NCI-H1105 (cell line): ENCODE results near the gene B3GALT6.
A peak's percentile ranks its signal among the peaks of the same experiment; 100 is the strongest.

ENCODE experiments used
- DNase-seq: peaks from one replicate; lab custom pipeline; 2025; lab: John Stamatoyannopoulos, UW

The B3GALT6 gene

DNA sequence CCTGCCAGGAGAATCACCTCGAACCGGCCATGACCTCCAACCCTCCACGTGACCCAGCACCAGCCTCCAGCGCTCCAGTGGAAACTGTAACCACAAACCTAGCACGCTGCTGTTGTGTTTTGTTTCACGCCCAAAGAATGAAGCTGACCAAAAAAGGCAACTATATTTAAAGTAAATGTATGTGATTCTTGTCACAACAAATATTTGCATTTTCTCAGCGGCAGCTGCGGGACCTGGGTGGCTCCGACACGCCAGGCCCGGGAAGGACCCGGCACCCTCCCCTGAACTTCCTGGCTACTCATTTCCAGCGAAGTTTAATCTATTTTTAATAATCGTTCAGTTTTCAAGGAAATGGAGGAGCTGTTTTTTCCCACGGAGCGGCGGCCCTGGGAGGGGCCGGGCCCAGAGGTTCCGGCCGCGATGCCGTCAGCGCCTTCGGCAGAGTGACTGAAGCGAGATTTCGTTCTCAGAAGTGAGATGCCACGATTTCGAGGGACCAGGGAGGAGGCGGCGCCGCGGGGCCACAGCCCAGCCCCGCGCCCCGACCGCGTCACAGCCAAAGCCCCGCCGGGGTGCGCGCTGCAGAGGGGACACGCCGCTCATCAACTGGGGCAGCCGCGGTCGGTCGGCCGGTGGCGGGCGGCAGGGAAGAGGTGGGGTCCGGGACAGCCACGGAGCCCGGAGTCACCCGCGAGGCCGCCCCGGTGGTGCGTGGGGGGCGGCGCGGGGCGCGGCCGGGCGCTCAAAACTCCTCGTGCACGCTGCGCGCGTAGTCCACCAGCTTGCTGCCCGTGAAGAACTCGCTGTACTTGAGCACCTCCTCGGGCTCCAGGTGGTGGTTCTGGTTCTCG is 15.0 kb upstream of the B3GALT6 start:
- DNase-seq, result no peak

GRCh38 chr1:1217621-1218523 is 14.2 kb upstream of the B3GALT6 start:
- no peak for DNase-seq

- no peak for DNase-seq
Observed at GRCh38 chr1:1218524-1219200, 13.4 kb upstream of the B3GALT6 start.

DNA sequence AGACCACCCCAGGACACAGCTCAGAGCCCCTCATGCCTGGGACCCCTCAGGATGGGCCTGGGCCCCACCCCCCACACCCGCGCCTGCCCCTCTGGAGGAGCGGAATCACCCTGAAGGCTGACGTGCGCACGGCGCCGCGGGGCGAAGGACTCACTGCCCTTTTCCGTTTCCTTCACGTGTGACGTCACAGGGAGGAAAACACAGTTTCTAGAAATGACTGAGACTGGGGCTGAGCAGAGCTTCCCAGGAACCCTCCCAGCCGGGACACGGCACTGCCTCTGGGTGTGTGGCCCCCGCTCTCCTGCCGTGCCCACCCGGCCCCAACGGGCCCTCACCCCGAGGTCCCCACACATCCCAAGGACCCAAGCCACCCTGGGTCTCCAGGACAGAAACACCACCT is 12.7 kb upstream of the B3GALT6 start:
- no peak for DNase-seq

DNA sequence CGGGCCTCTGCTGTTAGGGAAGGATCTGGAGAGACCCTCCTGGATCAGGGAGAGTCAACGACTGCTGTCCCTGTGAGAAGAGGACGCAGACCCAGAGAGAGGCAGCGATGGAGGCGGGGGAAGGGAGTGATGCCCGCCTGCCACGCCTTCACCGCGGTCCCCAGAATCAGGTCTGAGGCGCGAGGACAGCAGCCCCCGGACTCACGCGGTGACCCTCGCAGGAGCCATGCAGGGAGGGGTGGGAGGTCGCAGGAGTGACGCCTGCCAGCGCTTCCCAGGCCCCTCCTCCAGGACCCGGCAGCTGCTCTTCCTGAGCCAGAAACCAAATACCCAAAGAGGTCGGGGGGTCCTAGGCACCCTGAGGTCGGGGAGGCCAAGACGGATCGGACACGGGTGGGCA is 11.8 kb upstream of the B3GALT6 start:
- DNase-seq, result no peak

DNA sequence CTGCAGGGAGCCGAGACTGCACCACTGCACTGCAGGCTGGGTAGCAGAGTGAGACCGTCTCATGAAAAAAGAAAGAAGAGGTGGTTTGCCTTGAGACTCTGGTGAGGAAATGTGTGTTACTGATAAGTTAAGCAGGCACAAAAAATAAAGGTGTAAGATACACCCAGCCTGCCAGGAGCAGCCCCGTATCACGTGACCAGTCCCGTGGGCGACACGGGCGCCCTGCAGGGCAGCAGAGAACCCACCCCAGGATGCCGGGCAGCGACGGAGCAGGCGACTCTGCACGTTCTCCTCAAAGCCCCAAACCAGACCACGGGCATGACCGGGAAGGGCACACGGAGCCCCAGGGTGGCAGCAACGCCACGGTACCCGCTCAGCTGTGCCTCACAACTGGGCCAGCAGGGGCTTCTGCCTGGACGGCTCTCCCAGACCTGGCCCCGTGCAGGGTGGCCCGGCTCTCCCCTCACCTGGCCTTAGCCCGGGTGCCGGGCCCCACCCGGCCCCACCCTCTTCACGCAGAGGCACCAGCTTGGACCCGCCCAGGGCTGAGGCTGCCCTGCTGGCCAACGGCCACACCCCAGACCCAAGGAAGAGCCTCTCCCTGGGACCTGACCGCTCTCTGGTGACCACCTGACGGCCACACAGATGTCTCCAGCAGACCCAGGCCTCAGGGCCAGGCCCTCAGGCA is 10.0 kb upstream of the B3GALT6 start:
- DNase-seq, result no peak

GRCh38 chr1:1222575-1223225 is 9.3 kb upstream of the B3GALT6 start:
- DNase-seq, result no peak

DNA sequence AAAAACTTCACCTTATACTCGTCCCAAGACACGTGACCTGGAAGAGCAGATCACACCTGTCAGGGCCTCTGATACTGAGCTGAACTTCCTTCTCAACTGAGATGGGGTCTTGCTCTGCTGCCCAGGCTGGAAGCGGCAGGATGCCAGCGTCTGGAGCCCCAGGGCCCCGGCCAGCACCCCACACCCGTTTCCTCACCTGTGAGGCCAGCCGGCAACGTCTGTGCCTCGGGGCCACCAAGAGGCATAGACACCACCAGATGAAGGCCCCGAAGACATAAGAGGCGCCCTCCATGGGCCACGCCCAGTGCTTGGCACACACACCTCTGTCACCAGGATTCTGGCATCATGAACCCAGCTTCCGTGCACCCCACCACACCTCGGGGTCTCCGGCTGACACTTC is 8.7 kb upstream of the B3GALT6 start:
- no peak for DNase-seq

DNA sequence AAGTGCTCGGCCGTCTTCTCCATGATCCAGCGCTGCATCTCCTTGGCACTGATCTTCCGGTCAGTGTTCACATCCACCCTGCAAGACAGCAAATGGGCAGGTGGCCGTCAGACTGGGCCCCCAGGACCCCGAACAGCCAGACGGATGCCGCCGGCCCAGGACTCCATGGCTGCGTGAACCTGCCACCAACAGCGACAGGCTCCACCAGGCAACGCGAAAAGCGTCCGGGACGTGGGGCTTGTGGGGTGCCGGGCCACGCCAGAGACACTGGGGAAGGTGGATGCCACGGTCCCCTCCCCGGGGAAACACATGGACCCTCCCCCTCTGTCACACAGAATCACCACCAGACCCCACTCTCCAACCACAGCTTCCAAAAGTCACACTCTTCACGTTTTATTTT is 8.1 kb upstream of the B3GALT6 start:
- DNase-seq, result no peak

DNA sequence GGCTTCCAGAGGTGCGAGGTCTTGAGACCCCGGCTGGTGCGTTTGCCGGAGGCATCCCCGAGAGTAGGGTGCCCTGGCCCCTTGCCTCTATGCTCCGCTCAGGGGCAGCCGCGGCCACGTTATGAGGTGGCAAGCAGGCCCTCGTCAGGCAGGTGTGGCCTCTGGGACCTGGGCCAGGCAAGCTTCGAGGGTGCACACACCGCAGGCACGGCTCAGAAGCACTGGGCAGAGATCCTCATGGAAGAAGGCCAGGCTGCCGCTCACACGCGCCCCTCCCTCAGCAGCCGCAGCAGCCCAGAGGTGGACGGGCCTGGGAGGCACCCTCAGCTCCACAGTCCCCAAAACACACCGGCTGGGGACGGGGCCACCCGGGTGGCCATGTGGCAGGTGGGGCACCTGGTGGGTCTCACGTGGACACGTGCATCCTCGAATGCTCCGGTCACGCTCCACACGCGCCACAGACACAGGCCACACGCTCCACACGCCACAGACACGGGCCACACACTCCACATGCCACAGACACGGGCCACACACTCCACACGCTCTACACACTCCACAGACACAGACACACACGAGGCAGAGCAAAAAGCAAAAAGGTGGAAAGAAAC is 6.7 kb upstream of the B3GALT6 start:
- no peak for DNase-seq

DNA sequence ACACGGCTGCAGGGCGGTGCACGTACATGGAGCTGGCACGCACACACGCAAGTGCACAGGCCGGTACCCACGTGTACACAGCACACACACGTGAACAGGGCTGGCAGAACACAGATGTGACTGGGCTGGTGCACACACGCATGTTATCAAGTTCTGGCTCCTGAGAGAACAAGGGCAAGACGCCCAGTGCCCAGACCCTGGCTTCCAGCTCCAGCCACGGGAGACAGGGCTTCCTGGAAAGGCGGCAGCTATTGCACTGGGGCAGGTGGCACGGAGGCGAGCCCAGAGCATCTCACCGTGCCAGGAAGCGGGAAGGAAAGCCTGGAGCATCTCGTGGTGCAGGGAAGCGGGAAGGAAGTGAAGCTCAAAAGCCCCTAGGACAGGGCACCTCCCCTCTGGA is 6.1 kb upstream of the B3GALT6 start:
- no peak for DNase-seq

- no peak for DNase-seq
Observed at GRCh38 chr1:1226566-1227362, 5.3 kb upstream of the B3GALT6 start.

DNA sequence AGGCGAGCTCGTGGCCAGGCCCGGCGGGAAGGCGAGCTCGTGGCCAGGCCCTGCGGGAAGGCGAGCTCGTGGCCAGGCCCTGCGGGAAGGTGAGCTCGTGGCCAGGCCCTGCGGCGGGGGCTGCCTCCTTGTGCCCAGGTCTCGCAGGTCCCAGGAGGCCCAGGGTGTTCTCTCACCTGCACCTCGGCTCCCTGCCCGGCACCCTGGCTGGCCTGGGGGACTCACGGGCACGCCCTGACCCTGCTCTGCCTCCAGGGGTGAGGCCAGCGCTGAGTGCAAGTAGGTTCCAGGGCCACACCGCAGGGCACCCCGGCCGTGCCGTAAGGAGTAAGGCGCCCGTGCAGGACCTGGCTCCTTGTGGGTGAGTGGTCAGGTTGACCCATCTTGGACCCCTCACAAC is 4.7 kb upstream of the B3GALT6 start:
- no peak for DNase-seq

- no peak for DNase-seq
Observed at GRCh38 chr1:1228187-1228586, 3.9 kb upstream of the B3GALT6 start.

DNA sequence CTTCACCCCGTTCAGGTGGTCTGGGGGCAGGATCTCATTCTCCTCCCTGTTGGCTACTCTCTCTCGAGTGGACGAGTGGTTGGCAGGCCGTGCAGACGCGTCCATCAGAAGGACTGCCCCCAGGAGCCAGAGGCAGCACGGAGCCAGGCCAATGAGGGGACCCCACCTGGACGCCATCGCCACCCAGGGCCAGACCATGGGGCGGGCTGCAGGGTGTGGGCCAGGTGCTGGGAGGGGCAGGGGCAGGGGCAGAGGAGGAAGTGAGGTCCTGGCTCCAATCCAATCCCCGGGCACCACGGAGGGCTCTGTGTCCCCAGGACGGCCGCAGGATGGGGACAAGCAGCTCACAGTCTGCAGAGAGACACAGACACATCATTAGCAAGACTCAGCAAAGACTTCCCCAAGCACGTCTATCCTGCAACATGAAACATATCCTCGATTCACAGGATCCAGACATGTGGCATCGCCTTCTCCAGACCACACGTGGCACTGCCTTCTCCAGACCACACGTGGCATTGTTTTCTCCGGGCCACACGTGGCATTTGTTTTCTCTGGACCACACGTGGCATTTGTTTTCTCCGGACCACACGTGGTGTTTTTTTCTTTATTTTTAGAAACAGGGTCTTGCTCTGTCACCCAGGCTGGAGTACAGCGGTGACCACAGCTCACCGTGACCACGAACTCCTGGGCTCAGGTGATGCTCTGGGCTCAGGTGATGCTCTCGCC is 3.3 kb upstream of the B3GALT6 start:
- DNase-seq, result no peak

DNA sequence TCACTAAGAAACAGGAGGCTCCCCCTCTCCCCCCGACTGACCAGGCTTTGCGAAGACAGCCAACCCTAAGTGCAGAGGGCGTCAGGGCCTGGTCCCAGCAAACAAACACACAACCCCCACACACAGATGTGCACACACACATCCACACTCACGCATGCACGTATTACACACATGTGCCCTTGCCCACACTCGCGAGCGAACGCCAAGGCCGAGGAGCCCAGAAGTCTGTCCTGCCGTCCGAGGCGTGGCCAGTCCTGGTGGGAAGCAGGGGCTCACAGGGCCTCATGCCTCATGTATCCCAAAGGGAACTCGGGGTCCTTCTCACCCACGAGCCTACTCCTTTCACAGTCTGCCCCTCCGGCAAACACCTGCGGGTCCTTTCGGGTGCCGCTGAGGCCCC is 2.3 kb upstream of the B3GALT6 start:
- DNase-seq, result no peak

DNA sequence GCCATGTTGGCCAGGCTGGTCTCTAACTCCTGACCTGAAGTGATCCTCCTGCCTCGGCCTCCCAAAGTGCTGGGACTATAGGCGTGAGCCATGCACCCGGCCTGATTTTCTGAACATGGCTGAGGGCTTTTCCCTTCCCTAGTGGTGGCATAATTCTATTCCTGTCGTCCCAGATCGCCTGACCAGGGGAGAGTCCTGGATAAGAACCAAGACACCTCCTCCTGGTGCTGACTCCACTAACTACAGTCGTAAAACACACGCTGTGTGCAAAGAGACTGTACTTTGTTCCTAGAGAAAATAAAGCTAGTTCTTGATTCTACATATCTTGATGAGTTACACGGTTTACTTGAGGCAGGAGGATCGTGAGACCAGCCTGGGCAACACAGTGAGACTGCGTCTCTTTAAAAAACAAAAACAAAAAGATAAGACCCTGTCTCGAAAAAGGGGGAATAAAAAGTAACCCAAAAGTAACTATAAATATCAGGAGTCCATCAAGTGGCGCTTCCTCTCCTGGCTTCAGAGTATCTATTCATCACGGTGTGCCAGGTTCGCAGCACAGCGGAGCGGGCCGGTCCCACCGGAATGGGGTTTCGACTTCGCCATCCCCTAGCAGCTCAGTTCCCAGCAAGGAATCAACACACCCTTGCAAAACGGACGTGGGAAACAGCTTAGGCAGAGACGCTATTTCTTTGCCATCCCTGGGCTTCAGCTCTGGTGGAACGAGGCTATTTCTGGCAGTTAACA is 1.2 kb upstream of the B3GALT6 start:
- DNase-seq, result no peak

GRCh38 chr1:1231400-1232207 is 433 bp upstream of the B3GALT6 start, which contains the start of gene SDF4:
Gene SDF4, minus strand, starts transcription at chr1:1232001. Its CDS starts 3,229 bp downstream, at chr1:1228772.
- peak; percentile 96 for DNase-seq
